HG03095 (cell line): ENCODE measurements around the gene STAB2.
"Not testable (repeated sequence)": the region's sequence is repeated elsewhere in the genome, so short reads cannot be mapped to it uniquely, and the experiment has no call there.

ENCODE experiments used
- ATAC-seq: cut with Tn5 transposase; IDR thresholded peaks from one replicate; pipeline ENCODE4 v1.9.1; 2021; ENCODE audit warnings: moderate library complexity; ENCODE audit not compliant: unreplicated experiment

Gene STAB2

DNA sequence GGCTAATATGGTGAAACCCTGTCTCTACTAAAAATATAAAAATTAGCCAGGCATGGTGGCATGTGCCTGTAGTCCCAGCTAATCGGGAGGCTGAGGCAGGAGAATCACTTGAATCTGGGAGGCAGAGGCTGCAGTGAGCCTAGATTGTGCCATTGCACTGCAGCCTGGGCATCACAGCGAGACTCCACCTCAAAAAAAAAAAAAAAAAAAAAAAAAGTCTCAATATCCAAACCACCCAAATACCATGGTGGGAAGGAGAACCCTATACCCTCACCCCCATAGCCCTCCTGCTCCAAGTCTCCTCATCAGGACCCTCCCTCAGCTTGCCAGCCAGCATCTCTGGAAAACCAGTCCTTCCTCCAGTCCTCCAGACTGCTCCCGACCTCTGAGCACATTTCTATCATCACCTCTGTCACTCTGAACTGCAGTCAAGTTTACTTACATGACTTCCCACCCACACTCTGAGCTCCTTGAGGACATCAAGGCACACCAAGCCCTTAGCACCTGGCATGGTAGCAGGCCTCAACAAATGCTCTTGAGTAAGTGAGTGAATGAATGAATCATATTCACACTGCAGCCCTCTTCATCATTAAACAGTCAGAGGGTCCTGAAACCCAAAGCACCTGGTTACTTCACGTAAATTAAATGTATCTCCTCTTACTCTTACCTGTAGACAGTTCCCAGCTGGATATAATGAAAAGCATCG is 218.7 kb downstream of the STAB2 start:
- no peak for ATAC-seq

DNA sequence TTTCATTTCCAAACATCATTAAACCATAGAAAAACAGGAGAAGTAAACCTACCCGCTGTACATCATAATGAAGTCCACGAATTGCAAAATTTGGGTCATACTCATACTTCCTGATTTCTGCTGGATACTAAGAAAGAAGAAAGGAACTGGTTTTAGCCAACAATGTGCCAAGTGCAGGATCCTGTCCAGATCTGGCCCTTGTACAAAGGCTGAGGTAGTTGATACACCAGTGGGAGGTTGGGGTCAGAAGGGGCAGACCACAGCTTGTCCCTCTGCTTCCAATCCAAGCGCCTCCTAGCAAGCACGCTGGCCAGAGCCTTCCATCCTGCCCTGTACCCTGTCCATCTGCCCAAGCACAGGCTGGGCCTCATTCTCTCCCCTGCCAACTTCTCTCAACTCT is 219.7 kb downstream of the STAB2 start:
- no peak for ATAC-seq

DNA sequence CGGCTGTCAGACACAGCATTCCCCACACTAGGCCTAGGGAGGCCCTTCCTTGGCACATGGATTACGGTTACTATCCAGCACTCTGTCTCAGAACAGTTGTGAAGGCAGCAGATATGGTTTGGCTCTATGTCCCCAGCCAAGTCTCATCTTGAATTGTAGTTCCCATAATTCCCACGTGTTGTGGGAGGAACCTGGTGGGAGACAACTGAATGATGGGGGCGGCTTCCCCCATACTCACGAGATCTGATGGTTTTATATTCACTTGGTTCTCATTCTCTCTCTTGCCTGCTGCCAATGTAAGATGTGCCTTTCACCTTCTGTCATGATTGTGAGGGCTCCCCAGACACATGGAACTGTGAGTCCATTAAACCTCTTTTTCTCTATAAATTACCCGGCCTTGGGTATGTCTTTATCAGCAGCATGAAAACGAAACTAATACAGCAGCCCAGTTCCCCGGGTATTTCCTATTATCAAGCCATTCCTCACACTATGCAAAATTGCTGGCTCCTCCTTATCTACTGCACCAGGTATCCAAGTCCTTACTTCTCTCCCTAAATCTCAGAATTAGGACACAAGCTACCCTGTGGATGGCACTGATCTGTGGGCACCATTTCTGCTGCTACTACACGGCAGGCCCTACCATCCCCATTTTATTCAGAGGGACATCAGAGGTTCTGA is 220.6 kb downstream of the STAB2 start:
- no peak for ATAC-seq

DNA sequence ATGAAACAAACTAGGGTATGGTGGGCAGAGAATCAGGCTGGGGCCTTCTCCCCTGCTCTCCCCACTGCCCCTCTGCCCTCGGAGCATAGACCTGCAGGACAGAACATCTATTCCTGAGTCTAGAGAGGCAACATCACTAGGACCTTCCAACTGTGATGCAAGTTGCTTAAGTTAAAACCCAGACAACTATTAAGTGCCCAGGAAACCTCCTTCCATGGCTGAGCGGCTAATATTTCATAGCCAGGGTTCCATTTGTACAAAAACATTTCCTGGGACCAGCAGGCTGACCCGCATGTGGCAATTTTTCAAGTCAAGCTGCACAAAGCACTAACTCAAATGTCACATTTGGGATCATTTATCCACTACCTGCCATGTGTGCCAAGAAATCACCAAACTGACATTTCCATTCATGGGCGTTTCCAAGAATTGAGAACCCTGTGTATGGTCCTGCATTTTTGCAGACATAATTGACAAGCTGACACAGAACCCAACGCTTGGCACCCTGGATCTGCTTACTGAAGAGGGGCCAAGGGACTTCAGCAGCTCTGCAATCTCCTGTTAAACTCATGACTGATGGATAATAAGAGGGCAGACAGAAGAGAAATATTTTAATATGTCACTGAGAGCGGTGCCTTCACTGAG is 221.3 kb downstream of the STAB2 start:
- ATAC-seq: no peak

DNA sequence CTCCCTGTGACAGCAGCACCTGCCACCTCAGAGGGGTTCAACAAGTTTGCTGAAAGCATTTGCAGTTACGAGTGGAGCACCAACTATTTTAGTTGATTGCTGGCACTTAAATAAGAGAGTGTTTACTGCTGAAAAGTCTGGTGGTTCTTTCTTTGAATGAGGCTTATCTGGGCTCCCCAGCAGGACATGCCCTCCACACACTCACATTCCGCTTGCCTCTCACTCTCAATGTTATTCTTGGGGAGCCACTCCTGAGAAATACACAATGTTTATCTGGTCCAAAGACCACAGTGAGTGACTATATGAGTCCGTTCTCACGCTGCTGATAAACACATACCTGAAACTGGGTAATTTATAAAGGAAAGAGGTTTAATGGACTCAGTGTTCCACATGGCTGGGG is 222.1 kb downstream of the STAB2 start:
- ATAC-seq: no peak

DNA sequence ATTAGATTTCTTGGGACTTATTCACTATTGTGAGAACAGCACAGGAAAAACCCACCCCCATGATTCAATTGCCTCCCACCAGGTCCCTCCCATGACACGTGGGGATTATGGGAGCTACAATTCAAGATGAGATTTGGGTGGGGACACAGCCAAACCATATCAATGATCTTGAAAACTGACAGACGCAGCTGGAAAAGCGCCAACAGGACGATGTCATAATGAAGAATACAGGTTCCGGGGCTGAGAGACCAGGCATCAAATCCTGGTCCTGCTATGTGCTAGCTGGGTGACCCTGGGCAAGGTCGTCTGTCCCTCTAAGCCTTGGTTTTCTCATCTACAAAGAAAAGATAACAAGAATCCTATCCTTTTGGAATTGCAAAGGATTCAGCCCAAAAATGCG is 222.6 kb downstream of the STAB2 start:
- ATAC-seq: not testable (repeated sequence)

DNA sequence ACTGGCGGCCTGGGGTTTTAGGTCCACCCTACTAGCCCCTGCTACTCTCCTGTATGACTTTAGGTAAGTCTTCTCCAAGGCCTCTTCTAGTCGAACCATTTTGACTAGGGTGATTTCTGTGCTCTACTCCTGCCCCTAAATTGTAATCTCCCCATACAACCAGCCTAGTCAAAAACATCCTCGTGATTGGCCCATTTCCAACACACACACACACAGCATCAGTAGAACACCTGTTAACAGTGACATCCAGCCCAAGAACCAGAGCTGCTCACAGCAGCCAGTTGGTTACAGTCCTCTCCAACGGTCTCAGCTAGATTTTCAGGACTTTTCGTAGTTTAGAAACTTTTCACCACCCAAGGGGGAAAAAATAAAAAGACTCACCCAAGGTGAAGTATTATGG is 223.0 kb downstream of the STAB2 start:
- no peak for ATAC-seq

DNA sequence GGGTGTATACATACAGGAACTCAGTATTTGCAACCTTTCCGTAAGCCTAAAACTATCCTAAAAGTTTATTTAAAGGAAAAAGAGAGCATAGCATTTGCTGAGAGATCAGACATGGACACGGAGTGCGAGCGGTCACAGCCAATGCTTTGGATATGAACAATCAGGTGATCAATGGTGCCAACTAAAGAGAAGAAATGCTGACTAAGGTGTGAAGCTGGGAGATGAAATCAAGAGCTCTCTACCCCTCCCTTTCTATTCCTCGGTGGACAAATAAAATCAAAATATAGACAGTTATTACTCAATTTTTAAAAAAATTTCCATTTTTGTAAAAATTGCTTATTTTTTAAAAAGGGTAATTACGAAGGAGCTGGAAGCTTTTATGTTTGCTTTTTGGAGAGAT is 224.7 kb downstream of the STAB2 start:
- ATAC-seq: no peak

DNA sequence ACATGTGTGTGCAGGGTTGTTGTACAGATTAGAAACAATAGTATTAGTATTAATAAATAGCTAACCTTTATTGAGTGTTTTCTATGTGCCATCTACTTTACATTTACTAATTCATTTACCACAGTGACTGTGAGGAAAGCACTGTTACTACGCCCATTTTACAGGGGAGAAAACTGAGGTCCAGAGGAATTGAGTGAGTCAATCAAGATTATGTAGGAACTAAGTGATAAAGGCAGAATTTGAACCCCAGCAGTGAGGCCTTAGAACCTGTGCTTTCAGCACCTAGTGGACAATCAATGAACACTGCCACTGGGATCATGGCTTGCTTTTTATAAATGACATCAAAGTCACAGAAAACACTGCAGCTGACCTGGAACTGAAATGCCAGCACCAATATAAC is 225.7 kb downstream of the STAB2 start:
- ATAC-seq: no peak

DNA sequence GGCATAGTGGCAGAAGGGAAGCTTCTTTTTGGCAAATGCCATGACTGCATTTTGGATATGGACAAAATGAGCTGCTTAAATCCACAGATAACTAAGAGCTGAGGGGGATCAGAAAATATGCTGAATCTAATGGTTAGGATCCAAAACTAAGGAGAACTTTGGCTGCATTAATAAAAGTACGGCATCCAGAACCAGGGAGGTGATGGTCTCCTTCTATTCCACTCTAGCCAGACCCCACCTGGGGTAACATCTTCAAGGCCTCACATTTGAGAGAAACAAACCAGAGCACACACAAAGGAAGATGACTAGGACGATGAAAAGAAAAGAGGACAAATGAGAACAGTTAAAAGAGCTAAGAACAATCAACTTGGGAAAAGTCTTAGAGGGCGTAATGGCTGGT is 226.4 kb downstream of the STAB2 start:
- ATAC-seq: no peak

DNA sequence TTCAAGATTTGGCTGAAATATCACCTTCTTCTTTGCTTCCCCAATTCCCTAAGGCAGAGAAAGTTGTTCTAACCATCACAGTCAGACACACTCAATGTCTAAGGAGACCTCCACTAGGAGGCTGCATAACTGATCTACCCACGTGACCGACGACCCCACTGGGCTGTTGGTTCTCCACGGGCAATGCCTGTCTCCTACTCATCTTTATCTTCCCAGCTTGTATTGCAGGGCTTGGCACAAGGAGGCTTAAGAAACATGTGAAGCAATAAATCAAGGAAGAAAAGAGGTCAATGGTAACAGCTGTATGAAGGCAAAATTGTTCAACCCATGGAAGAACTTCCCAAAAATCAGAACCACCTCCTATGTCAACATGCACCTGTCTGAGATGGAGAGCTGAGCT is 226.9 kb downstream of the STAB2 start:
- ATAC-seq: no peak

DNA sequence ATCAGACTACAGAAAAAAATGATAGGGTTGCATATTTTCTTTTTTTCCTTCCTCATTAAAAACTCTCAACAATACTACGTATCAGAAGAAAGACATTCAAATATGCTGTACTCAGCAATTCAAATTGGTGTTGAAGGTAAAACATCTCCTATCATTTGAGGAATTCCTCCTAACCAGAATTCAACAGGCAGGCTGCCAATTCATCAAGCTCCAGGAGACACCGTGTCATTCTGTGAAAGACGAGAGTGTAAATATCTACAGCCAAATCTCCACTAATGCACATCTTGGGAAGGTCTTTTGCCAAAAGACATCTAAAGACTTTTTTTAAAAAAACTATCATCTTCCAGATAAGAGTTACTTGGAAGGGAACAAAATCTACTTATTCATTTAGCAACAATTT is 227.4 kb downstream of the STAB2 start:
- ATAC-seq: no peak
